HepG2 (cell line): Measurements from ENCODE around the gene SS18L1. TPM values are rescaled to one million over a fixed set of nuclear protein-coding genes. Genes with fewer than 3 reads are reported as not detected.

ENCODE experiments used
- AKAP8 ChIP-seq: sonication (generic); formaldehyde crosslinking; IDR thresholded peaks from 2 replicates; pipeline ENCODE4 v1.5.1; 2020; ENCODE audit warnings: mild to moderate bottlenecking, missing genetic modification reagents
- CHD4 ChIP-seq: fragments of 200-600 bp; sonication (generic); IDR thresholded peaks from 2 replicates; pipeline ENCODE4 v1.7.0; 2017; ENCODE audit warnings: mild to moderate bottlenecking, low read length, borderline replicate concordance
- EED ChIP-seq: sonication (generic); formaldehyde crosslinking; IDR thresholded peaks from 2 replicates; pipeline ENCODE4 v1.5.0; 2020; ENCODE audit warnings: mild to moderate bottlenecking, missing genetic modification reagents
- ELF3 ChIP-seq: IDR thresholded peaks from 2 replicates; pipeline ENCODE4 v1.6.1; 2016; ENCODE audit warnings: missing genetic modification reagents, missing compliant biosample characterization
- FOXO1 ChIP-seq: sonication (generic); formaldehyde crosslinking; IDR thresholded peaks from 2 replicates; pipeline ENCODE4 v1.4.0; 2020; ENCODE audit warnings: missing genetic modification reagents
- HNRNPUL1 ChIP-seq: fragments of 200-400 bp; formaldehyde crosslinking; IDR thresholded peaks from 2 replicates; pipeline ENCODE4 v1.6.1; 2017; ENCODE audit warnings: low read depth, mild to moderate bottlenecking, low read length, moderate library complexity
- NFKBIZ ChIP-seq: IDR thresholded peaks from 2 replicates; pipeline ENCODE4 v1.6.1; 2018; ENCODE audit warnings: missing genetic modification reagents, missing compliant biosample characterization
- RXRB ChIP-seq: IDR thresholded peaks from 2 replicates; pipeline ENCODE4 v1.6.1; 2016; ENCODE audit warnings: borderline replicate concordance, missing genetic modification reagents, missing compliant biosample characterization
- SCMH1 ChIP-seq: sonication (generic); formaldehyde crosslinking; IDR thresholded peaks from 2 replicates; pipeline ENCODE4 v1.9.0; 2021; ENCODE audit warnings: missing genetic modification reagents, mild to moderate bottlenecking, borderline replicate concordance
- SETDB1 ChIP-seq: sonication (generic); formaldehyde crosslinking; IDR thresholded peaks from 2 replicates; pipeline ENCODE4 v1.5.1; 2020; ENCODE audit warnings: missing genetic modification reagents, mild to moderate bottlenecking, borderline replicate concordance
- TGIF2 ChIP-seq: IDR thresholded peaks from 2 replicates; pipeline ENCODE4 v1.6.1; 2016; ENCODE audit warnings: control low read depth, missing compliant biosample characterization
- TMF1 ChIP-seq: sonication (generic); formaldehyde crosslinking; IDR thresholded peaks from 2 replicates; pipeline ENCODE4 v1.8.1; 2022; ENCODE audit warnings: low read depth, missing genetic modification reagents
- ZMAT3 ChIP-seq: sonication (generic); formaldehyde crosslinking; conservative IDR thresholded peaks from 2 replicates; pipeline ENCODE4 v1.7.0; 2021; ENCODE audit warnings: missing genetic modification reagents
- ZNF143 ChIP-seq: sonication (generic); formaldehyde crosslinking; IDR thresholded peaks from 2 replicates; pipeline ENCODE4 v1.4.0; 2020; ENCODE audit warnings: missing genetic modification reagents
- ZNF253 ChIP-seq: sonication (generic); formaldehyde crosslinking; IDR thresholded peaks from 2 replicates; pipeline ENCODE4 v1.8.0; 2022; ENCODE audit warnings: mild to moderate bottlenecking, missing genetic modification reagents, borderline replicate concordance
- ZNF441 ChIP-seq: sonication (generic); formaldehyde crosslinking; IDR thresholded peaks from 2 replicates; pipeline ENCODE4 v1.7.0; 2021; ENCODE audit warnings: missing genetic modification reagents, borderline replicate concordance
- ZNF484 ChIP-seq: sonication (generic); formaldehyde crosslinking; IDR thresholded peaks from 2 replicates; pipeline ENCODE4 v1.5.1; 2020; ENCODE audit warnings: mild to moderate bottlenecking, low read depth, missing genetic modification reagents, borderline replicate concordance
- ZNF510 ChIP-seq: sonication (generic); formaldehyde crosslinking; IDR thresholded peaks from 2 replicates; pipeline ENCODE4 v1.4.0; 2020; ENCODE audit warnings: low read depth, mild to moderate bottlenecking, missing genetic modification reagents
- ZNF709 ChIP-seq: sonication (generic); formaldehyde crosslinking; IDR thresholded peaks from 2 replicates; pipeline ENCODE4 v1.5.0; 2020; ENCODE audit warnings: mild to moderate bottlenecking, missing genetic modification reagents
- ZNF772 ChIP-seq: sonication (generic); formaldehyde crosslinking; IDR thresholded peaks from 2 replicates; pipeline ENCODE4 v1.5.0; 2020; ENCODE audit warnings: mild to moderate bottlenecking, missing genetic modification reagents
- polyA plus RNA-seq, 8 experiments: library from polyadenylated mRNA; depleted of rRNA in 3 of 8; stranded (reverse) in 7 of 8; unstranded in 1 of 8; fragments of >200 nt; fragmentation: Illumina TruSeq in 4 of 8; extraction: Trizol in 4 of 8; gene quantifications; 2 replicates each; pipeline versions ENCODE4 v1.2.1 to v1.2.3, GENCODE V29; 2011 to 2016; ENCODE audit warnings: low read depth in 4 of 8, missing spikeins in 1 of 8, mixed read lengths in 1 of 8; ENCODE audit not compliant: insufficient read depth in 1 of 8
- total RNA-seq, 5 experiments: library from RNA; depleted of rRNA; stranded (reverse); fragments of >200 nt; fragmentation: Illumina TruSeq; extraction: Trizol; gene quantifications; 2 replicates each; pipeline ENCODE4 v1.2.3, GENCODE V29; 2016; ENCODE audit warnings: low read depth in 1 of 5
- TF ChIP-seq, protein P1 (sequence below): sonication (generic); formaldehyde crosslinking; IDR thresholded peaks from 2 replicates; pipeline ENCODE4 v1.9.0; 2022; ENCODE audit warnings: low read depth, missing genetic modification reagents
- TF ChIP-seq, protein P2 (sequence below): IDR thresholded peaks from 2 replicates; pipeline ENCODE4 v1.6.1; 2016; ENCODE audit warnings: missing compliant biosample characterization, missing genetic modification reagents, borderline replicate concordance
- TF ChIP-seq, protein P3 (sequence below): IDR thresholded peaks from 2 replicates; pipeline ENCODE4 v1.4.0; 2020; ENCODE audit warnings: mild to moderate bottlenecking, missing genetic modification reagents

Gene SS18L1
- total and polyA plus RNA-seq, 2 of the 13 experiments (the other 11 are each of a cell fraction or from before 2014, with no cell fraction given): 17.8 to 27.6 TPM

DNA sequence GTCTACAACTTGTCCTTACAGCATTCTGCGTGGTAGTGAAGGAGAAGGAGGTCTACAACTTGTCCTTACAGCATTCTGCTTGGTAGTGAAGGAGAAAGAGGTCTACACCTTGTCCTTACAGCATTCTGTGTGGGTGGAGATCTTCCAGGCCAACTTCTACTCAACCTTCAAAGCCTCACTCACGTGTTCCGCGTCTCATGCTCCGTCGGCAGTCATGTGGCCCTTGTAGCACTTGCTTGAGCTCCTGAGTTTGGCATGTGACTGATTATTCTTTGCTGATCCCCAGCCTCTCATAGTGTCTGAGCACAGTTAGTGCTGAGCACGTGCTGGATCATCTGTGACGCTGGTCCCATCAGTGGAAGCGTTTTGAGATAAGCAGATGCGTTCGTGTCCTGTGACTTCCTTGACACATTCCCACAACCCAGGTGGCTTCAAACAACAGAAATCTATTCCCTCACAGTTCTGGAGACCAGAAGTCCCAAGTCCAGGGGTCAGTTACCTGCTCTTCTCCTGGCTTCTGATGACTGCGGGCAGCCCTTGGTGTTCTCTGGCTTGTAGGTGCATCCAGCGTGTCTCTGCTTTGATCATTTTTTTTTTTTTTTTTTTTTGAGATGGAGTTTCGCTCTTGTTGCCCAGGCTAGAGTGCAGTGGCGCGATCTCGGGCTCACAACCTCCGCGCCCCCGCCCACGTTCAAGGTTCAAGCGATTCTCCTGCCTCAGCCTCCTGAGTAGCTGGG, 2.6 kb downstream of the SS18L1 start (continued):
- TF ChIP-seq ZMAT3 (CRISPR knock-in tag): peak; percentile 85; the same call in 1 of the 2 replicates
- TF ChIP-seq CHD4: no peak
- TF ChIP-seq EED (CRISPR knock-in tag): no peak
- TF ChIP-seq, protein P1, sequence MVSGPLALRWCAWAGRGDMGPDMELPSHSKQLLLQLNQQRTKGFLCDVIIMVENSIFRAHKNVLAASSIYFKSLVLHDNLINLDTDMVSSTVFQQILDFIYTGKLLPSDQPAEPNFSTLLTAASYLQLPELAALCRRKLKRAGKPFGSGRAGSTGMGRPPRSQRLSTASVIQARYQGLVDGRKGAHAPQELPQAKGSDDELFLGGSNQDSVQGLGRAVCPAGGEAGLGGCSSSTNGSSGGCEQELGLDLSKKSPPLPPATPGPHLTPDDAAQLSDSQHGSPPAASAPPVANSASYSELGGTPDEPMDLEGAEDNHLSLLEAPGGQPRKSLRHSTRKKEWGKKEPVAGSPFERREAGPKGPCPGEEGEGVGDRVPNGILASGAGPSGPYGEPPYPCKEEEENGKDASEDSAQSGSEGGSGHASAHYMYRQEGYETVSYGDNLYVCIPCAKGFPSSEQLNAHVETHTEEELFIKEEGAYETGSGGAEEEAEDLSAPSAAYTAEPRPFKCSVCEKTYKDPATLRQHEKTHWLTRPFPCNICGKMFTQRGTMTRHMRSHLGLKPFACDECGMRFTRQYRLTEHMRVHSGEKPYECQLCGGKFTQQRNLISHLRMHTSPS (CRISPR knock-in tag): 0 out of 2 replicates have a peak, but pooled peaks have one; percentile 51
- peak; percentile 46; the same call in 1 of the 2 replicates for TF ChIP-seq AKAP8 (CRISPR knock-in tag)
- TF ChIP-seq ZNF709: peak; percentile 20; the same call in 1 of the 2 replicates
- TF ChIP-seq, protein P2, sequence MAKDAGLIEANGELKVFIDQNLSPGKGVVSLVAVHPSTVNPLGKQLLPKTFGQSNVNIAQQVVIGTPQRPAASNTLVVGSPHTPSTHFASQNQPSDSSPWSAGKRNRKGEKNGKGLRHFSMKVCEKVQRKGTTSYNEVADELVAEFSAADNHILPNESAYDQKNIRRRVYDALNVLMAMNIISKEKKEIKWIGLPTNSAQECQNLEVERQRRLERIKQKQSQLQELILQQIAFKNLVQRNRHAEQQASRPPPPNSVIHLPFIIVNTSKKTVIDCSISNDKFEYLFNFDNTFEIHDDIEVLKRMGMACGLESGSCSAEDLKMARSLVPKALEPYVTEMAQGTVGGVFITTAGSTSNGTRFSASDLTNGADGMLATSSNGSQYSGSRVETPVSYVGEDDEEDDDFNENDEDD: peak; percentile 91
- peak; percentile 72; the same call in 1 of the 2 replicates for TF ChIP-seq ZNF772 (CRISPR knock-in tag)
- TF ChIP-seq SETDB1: no peak
- no peak; the same call in 1 of the 2 replicates for TF ChIP-seq ZNF441
- TF ChIP-seq TGIF2 (CRISPR knock-in tag): peak; percentile 78; the same call in 1 of the 2 replicates
- peak; percentile 71; the same call in 1 of the 2 replicates for TF ChIP-seq ZNF510 (CRISPR knock-in tag)
- TF ChIP-seq RXRB (CRISPR knock-in tag): peak; percentile 57
- TF ChIP-seq ELF3 (CRISPR knock-in tag): peak; percentile 61
- TF ChIP-seq NFKBIZ (CRISPR knock-in tag): 0 out of 2 replicates have a peak, but pooled peaks have one; percentile 44
- no peak for TF ChIP-seq HNRNPUL1
- TF ChIP-seq ZNF484 (CRISPR knock-in tag): no peak
- 0 out of 2 replicates have a peak, but pooled peaks have one; percentile 75 for TF ChIP-seq TMF1 (CRISPR knock-in tag)
- TF ChIP-seq ZNF143: 0 out of 2 replicates have a peak, but pooled peaks have one; percentile 0
- peak; percentile 67; the same call in 1 of the 2 replicates for TF ChIP-seq ZNF253 (CRISPR knock-in tag)
- TF ChIP-seq, protein P3, sequence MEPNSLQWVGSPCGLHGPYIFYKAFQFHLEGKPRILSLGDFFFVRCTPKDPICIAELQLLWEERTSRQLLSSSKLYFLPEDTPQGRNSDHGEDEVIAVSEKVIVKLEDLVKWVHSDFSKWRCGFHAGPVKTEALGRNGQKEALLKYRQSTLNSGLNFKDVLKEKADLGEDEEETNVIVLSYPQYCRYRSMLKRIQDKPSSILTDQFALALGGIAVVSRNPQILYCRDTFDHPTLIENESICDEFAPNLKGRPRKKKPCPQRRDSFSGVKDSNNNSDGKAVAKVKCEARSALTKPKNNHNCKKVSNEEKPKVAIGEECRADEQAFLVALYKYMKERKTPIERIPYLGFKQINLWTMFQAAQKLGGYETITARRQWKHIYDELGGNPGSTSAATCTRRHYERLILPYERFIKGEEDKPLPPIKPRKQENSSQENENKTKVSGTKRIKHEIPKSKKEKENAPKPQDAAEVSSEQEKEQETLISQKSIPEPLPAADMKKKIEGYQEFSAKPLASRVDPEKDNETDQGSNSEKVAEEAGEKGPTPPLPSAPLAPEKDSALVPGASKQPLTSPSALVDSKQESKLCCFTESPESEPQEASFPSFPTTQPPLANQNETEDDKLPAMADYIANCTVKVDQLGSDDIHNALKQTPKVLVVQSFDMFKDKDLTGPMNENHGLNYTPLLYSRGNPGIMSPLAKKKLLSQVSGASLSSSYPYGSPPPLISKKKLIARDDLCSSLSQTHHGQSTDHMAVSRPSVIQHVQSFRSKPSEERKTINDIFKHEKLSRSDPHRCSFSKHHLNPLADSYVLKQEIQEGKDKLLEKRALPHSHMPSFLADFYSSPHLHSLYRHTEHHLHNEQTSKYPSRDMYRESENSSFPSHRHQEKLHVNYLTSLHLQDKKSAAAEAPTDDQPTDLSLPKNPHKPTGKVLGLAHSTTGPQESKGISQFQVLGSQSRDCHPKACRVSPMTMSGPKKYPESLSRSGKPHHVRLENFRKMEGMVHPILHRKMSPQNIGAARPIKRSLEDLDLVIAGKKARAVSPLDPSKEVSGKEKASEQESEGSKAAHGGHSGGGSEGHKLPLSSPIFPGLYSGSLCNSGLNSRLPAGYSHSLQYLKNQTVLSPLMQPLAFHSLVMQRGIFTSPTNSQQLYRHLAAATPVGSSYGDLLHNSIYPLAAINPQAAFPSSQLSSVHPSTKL (CRISPR knock-in tag): peak; percentile 77
- TF ChIP-seq FOXO1 (CRISPR knock-in tag): peak; percentile 44
- no peak for TF ChIP-seq SCMH1 (CRISPR knock-in tag)
